Globus pallidus (tissue), 1 donor: ENCODE measurements around the gene MICOS13.
"Not testable (repeated sequence)": the region's sequence is repeated elsewhere in the genome, so short reads cannot be mapped to it uniquely, and the experiment has no call there.

Experiments
- DNase-seq: peaks from one replicate; pipeline ENCODE4 v3.0.0-alpha.2; 2015; ENCODE audit warnings: low spot score

The MICOS13 gene, protein sequence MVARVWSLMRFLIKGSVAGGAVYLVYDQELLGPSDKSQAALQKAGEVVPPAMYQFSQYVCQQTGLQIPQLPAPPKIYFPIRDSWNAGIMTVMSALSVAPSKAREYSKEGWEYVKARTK

DNA sequence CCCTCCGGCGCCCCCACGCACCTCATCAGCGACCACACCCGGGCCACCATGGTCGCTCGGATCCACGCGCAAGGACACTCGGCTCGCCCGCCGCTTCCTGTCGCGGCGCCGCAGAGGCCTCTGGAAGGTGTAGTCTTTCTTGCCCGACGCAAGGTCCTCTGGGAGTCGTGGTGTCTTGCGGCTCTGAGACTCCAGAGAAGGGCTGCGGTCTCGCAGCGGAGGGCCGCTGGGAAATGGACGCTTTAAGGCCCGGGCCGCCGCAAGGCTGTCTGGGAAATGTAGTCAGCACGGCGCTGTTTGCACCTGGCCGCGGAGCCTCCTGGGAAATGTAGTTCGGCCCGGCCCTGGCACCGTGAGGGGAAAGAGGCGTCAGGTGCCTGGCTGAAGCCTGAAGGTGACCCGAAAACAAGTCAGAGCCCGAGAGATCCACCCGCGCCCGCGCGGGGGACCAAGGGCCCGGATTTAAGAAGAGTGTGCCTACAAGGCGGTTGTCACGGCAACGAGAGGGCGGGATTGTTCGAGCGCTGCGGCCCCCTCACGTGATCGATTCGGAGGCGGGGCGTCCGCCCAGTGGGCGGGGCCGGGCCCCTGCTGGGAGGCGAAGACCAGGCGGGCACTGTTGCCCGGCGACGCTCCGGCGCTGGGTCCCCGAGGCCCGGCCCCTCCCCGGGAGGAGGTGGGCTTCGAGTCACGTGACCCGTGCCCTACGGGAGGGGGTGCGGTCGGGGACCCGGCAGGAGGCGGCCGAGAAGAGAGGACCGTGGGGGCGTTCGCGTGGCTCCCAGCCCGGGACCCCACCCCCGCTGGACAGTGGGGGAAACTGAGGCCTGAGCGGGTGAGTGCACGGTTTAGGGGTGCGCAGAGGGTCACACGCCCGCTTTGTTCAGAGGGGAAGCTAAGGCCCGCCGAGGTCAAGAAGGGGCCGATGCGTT, at the start of gene MICOS13, which contains the start of gene HSD11B1L:
Gene MICOS13 (minus strand): TSS at position 80 of the 932 bp plus-strand sequence. CDS start 30 bp downstream, at position 50.
Gene HSD11B1L (plus strand): TSS at position 591 of the 932 bp plus-strand sequence. CDS start 3,806 bp downstream, outside the sequence.
- peak; percentile 99 for DNase-seq

DNA sequence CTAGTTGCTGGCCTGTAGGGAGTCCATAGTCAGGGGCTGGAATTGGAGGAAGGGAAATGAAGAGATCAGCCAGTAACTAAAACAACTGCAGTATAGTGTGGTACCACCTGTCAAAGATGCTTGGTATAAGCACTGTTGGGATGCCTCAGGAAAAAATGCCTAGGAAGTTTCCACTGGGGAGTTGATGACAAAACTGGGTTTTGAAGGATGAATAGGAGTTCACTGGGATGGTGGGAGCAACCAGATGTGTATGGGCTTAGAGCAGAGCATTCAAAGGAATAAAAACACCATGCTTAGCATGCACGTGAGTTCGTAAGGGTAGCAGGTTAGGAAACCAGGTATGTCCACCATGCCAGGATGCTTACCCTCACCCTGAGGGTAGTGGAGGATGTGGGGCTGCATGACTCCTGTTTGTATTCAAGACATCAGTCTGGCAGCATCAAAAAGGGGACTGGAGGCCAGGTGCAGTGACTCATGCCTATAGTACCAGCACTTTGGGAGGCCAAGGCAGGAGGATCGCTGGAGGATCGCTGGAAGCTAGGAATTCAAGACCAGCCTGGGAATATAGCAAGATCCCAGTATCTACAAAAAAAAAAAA, 47.2 kb upstream of the MICOS13 start:
- DNase-seq, result no peak

DNA sequence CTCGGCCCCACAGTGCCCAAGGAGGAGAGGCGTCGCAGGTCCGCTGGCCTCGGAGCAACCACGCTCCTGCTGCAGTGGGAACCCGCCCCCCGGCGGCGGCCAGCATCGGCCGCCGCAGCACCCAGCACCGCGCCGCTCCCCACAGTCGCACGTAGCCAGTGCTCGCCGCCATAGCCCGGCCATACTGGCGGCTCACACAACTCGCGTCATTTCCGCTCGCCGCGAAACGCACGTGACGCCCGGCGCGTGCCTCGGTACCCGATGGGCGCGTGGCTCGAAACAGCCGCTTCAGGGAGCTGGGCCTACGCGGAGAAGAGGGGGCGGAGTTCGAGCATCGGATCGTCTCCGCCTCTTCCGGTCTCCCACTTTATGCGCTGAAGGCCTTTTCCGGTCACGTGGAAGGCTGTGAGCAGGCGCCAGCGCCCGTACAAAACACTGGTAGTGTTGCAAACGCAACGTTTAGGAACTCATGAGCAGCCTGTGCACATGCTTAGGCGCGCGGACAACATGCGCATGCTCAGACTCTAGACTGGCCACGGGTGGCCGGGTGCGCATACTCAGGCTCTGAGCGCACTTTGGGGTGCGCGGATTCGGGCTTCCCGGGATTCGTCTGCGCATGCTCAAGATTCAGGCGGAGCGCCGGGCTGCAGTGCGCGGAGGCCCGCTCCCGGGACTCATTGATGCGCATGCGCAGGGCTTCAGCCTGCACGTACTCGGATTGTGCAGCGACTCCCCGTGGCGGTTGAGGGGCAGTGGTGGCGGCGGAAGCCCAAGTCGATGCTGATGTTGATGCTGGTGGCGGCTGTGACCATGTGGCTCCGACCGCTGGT, 39.9 kb upstream of the MICOS13 start, which contains the start of the genes CATSPERD and LONP1:
Gene CATSPERD (plus strand): TSS at position 677 of the 830 bp plus-strand sequence. CDS start 101 bp downstream, at position 778.
Gene LONP1 (minus strand): TSS at position 186 of the 830 bp plus-strand sequence. CDS start 14 bp downstream, at position 172.
- peak; percentile 99 for DNase-seq

DNA sequence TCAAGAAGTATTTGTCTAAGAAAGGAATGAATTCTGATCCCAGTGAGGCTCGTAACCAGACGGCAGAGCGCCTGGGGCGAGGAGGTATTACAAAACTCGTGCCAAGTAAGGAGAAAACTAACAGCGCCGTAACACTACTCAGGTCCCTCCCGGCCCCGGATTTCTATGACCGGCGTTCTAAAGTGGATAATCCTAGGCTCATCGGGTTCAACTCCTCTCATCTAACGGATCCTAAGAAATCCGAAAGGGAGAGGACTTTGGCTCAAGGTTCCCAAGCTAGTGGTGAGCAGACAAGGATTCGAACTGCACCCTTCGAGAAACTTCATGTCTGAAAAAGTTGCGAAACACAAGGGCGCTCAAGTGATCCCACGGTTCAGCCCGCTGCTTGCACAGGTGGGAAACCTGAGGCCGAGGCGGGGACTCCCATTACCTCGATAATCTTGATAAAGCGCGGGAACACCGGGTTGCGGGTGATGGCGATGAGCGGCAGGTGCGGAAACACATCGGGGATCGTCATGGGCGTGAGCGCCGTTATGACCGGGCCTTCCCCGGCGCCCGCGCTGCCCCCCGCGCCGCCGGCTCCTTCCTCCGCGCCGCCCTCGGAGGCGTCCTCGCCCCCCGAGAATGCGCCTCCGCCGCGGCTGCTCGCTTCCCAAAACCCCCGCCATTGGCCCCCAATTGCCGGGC, 39.1 kb upstream of the MICOS13 start:
- peak; percentile 8 for DNase-seq

DNA sequence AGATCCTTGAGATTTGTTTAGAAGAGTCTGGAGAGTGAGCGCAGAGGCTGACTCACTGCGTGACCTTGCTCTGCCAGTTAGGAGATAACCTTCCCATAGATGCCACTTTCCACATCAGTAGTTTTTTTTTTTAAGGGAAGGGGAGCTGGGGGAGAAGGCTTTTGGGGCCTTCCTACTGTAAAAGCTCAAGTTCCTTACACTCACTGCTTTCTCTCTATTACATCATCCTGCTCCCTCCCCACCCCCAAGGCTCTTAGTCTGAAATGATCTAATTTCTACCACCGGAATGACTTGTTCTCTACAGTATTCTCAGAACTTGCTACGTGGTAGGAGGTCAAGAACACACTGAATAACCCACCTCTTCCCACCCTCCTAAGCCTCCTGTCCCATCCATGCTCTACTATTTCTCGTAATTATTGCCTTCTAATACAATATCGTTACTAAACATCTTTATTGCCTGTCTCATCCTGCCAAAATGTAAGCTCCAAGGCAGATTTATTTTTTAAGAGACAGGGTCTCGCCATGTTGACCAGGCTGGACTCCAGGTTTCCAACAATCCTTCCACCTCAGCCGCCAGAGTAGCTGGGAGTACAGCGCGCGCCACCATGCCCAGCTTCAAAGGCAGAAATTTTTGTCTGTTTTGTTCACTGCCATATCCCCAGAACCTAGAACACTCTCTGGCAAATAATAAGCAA, 38.4 kb upstream of the MICOS13 start:
- DNase-seq, result no peak

DNA sequence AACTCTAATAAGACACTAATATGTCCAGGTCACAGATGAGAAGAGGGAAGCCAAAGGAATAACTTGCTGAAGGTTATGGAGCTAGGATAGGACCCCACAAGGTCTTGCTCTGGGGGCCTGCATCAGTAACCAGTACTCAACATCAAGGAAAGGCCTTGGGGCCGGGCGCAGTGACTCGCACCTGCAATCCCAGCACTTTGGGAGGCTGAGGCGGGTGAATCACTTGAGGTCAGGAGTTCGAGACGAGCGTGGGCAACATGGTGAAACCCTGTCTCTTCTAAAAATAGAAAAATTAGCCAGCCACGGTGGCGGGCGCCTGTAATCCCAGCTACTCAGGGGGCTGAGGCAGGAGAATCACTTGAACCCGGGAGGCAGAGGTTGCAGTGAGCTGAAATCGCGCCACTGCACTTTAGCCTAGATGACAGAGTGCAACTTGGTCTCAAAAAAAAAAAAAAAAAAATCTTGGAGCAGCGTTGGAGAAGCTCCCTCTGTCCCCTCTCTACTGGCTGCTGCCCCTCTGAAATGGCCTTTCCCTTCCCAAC, 37.8 kb upstream of the MICOS13 start:
- no peak for DNase-seq

DNA sequence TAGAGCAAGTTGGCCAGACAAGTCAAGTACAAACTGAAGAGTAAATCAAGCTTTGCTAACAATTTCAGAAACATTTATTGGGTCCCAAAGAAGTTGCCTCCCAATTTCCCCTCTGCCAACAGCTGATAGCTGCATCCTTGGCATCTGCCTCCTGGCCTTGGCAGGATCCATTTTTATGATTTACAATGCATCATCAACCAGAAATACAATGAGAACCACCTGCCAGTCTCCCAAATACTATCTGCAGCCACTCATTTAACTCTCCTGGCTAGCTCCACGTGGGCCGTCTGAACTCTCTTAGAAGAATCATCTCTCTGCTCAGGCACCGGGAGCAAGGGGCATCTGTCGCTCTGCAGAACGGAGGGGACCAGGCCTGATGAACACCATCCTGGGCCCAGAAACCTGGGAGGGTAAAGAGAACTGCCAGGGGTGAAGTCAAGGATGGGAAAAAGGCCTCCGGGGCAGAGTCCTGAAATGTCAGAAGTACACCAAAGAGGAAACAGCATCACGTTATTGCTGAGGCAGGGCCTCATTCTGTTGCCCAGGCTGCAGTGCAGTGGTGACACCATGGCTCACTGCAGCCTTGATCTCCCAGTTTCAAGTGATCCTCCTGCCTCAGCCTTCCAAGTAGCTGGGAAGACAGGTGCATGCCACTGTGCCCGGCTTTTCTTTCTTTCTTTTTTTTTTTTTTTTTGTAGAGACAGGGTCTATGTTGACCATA, 37.1 kb upstream of the MICOS13 start:
- no peak for DNase-seq

DNA sequence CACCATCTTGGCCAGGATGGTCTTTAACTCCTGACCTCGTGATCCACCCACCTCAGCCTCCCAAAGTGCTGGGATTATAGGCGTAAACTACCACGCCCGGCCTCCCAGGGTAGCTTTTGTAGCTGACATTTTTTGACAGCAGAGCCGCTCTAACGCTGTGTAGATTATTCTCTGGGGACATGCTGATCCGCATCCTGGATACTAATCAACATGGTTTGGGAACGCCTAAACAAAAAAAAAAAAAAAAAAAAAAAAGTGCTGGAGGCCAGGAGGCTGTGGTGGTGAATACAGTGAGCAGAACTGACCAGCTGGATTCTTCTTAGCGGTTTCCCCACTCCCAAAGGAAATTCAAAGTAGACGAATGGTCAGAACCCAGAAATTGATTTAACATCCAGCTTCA, 34.5 kb upstream of the MICOS13 start:
- no peak for DNase-seq

DNA sequence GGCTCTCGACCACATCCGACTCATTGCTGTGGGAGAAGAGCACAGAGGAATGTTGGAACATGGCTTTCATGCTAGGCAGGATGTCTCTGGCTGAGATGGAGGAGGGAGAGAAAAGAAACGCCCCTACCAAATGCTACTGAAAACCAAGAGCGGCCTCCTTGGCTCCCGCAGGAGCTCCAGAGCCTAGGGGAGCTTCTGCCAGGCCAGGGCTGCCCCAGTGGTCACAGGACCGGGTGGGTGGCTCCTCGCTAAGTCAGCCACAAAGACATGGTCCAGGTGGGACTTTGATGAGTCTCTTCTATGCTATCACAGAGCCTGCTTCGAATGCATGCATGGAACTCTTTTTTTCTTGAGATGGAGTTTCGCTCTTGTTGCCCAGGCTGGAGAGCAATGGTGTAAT, 32.9 kb upstream of the MICOS13 start:
- no peak for DNase-seq

DNA sequence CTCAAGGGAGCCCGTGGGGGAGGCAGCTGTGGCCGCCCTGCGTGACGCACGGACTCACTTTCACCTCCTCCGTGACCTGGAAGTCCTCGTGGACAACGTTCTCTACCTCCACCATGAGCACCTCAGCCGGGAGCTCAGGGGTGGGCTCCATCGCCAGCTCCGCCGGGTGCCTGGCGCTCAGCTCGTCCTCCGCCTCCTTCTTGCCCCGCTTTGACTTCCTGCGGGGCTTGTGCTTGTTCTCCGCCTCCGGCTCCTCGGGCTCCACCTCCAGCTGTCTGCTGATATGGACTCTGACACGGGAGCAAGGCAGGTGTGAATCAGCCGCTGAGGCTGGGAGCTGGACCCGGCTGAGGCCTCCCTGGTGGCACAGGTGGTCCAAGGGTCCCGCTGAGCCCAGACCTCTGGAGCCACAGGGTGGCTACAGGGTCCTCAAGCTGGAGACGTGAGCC, 31.4 kb upstream of the MICOS13 start:
- no peak for DNase-seq

DNA sequence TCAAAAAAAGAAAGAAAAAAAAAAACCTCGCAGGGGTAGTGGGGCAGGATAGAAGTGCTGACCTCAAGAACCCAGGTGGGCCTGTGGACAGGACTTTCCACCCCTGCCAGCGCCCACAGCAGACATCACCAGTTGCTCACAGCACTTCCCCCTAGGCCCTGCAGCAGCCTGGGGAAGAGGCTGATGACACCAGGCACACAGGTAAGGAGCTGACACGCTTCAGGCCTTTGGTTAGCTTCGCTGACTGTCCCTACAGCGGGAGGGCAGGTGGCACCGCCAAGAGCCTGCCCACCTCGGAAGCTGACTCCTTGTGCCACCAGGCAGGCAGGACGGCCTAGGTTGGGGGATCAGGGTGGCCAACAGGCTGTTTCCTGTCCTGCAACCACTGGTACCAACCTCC, 30.7 kb upstream of the MICOS13 start:
- no peak for DNase-seq

DNA sequence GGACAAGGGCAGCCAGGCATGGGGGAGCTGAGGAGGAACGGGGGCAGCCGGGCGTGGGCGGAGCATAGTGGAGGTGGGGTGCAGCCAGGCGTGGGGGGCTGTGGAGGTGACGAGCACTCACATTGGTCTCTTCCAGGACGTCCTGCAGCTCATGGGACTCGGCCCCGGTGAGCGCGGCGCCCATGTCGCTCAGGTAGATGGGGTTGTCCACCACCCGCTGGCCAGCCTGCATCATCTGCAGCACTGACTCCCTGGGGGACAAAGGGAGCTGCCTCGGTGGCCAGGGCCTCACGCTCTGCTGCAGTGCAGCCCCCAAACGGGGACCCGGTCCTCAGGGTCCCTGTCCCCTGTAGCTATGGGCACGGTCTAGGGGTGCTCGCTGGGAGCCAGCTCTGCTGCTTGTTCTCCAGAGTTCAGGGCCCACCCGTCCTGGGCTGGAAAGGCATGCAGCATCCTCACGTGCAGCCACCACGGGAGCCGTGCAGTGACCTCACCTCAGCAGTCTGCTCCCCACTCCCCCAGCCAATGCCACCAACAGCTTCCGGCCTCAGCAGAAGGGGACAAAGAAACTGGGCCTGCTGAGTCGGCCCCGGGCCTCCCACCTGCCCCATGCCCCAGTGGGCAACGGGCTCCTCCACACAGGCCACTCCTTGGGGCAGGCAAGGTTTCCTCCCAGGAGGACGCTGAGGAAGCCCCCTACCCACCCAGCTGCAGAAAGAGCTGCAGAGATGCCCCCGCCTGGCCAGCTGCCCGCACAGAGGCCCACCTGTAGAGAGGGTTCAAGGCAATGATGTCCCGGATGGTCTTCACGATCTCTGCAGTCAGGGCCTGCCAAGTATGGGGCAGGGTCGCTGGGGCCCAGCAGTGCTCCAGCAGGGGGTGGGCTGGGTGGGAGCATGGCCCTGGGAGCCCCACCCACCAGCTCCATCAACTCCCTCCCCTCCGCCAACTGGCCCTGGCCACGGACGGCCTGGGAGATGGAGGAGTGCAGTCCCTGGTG, 27.6 kb upstream of the MICOS13 start:
- no peak for DNase-seq

DNA sequence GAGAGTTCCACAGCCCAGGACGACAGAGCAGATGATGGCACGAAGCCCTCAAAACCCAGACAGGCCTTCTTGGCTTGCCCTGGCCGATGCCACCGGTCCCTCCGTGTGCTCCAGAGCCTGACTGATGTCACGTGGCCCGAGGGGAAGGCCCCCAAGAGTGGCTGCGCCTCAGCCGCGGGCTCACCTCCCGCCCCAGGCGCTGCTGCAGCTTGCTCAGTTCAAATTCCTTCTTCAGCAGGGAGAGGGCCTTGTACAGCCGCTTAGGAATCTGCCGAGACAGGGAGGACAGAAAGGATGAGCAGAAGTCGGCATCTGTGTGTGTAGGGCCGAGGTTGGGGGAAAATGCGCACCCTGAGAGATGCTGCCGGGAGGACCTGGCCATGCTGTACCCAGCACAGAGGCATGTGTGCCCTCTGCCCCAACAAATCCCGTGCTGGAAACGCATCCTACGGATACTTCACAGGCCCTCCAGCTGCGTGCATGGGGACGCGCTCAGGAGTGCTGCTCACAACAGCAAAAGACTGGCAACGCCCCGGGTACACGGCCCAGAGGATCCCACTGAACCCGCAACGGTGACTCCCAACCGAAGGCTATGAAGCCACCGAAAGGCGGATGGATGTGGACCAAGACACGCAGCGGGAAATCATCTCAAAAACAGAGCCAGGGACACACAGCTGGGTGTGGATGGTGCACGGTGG, 26.7 kb upstream of the MICOS13 start:
- DNase-seq, result no peak

DNA sequence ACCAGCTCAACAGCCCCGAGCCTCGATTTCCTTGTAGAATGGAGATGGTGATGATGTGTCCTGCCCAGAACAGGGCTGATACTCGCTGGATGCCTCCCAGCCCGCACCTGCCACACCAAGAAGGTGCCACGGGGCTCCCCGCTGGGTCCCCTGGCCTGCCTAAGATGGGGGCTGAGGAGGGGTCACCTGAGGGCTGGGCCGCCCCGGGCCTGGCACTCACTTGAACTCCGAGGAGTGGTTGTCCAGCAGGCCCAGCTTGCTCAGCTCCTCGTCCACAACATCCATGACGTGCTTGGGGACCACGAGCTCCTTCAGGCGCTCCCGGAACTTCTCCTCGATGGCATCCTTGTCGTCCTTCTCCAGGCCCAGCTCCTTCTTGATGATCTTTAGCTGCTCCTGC, 25.2 kb upstream of the MICOS13 start:
- DNase-seq, result no peak

DNA sequence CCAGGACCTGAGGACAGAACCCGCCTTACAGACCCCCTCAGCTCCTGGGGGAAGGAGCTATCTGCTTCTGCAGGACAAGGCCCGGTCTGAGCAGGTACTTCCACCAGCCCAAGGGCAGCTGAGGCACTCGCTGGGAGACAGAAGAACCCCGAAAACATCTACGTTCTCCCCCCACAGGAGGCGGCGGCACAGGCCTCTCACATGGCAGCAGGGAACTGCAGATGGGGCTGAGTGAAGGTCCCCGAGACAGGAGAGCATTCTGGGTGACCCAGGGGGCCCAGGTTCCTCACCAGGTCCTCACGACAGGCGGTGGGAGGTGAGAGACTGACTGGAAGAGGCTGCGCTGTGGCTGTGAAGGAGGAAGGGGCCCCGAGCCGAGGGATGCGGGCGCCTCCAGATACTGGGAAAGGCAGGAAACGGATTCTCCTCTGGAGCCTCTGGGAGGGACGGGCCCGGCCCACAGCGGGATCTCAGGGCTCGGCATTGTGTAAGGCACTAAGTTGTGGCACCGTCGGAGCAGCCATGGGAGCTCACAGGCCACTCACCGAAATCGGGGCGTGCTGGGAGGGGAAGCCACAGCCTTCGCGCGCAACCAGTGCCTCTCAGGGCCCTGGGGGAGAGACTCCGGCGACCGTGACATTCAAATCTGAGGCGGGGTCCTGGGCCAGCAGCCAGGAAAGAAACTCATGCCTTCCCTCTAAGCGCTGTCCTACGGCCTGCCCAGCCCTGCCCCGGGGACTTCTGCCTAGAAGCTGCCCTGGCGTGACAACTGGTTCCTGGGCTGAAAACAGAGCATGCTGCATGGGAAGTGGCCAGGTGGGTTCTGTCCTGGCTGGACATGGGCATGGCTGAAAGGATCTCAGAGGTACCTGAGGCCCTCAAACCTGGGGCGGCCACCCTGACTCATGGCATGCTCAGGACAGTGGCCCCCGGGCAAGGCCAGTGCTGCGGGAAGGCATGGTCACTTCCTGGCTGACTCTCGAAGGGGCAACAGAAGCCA, 23.8 kb upstream of the MICOS13 start:
- no peak for DNase-seq

DNA sequence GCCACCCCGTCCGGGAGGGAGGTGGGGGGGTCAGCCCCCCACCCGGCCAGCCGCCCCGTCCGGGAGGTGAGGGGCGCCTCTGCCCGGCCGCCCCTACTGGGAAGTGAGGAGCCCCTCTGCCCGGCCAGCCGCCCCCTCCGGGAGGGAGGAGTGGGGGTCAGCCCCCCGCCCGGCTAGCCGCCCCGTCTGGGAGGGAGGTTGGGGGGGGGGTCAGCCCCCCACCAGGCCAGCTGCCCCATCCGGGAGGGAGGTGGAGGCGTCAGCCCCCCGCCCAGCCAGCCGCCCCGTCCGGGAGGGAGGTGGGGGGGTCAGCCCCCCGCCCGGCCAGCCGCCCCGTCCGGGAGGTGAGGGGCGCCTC, 21.7 kb upstream of the MICOS13 start:
- DNase-seq, result not testable (repeated sequence)
